GM12872 (cell line): ENCODE results near the gene TMEM107.

Experiments used
- TF ChIP-seq, protein P1 (sequence below): IDR thresholded peaks from 3 replicates; pipeline ENCODE4 v1.5.1; 2011; ENCODE audit warnings: low read depth, mild to moderate bottlenecking, low read length, moderate library complexity; ENCODE audit not compliant: insufficient read depth

TMEM107 gene

GRCh38 chr17:8122924-8123694 lies 53.1 kb downstream of the TMEM107 start:
- TF ChIP-seq, protein P1, sequence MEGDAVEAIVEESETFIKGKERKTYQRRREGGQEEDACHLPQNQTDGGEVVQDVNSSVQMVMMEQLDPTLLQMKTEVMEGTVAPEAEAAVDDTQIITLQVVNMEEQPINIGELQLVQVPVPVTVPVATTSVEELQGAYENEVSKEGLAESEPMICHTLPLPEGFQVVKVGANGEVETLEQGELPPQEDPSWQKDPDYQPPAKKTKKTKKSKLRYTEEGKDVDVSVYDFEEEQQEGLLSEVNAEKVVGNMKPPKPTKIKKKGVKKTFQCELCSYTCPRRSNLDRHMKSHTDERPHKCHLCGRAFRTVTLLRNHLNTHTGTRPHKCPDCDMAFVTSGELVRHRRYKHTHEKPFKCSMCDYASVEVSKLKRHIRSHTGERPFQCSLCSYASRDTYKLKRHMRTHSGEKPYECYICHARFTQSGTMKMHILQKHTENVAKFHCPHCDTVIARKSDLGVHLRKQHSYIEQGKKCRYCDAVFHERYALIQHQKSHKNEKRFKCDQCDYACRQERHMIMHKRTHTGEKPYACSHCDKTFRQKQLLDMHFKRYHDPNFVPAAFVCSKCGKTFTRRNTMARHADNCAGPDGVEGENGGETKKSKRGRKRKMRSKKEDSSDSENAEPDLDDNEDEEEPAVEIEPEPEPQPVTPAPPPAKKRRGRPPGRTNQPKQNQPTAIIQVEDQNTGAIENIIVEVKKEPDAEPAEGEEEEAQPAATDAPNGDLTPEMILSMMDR: no peak
